HG02642 (cell line): ENCODE measurements around the gene ZNF789.

Source experiments
- ATAC-seq: cut with Tn5 transposase; IDR thresholded peaks from one replicate; pipeline ENCODE4 v1.9.1; 2021; ENCODE audit warnings: mild to moderate bottlenecking; ENCODE audit not compliant: unreplicated experiment, poor library complexity

Gene ZNF789

DNA sequence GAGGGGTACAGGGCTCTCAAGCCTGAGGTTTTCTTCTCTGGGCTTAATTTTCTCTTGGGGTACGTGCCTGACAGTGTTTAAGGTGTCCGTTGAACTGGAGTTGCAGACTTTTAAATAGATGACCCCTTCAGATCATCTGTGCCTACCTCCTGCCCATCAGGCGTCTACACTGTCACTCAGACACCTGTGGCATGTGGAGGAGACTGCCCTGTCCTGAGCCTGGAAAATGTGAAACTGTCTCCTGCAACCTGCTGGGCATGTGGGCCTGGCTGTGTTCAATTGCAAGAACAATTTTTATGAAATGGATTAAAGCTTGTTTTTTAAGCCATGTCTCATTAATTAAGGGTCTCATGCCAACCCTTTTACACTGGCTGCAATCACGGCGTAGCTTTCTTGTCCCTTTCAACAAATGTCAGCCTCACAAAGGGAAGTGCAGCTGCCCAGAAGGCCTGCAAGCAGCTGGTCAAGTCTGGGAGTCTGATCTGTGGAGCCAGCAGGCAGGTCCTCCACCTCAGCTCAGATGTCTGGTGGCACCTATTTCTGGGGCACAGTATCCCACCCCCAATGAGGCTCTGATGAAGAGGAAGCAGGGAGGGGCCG is 15.5 kb upstream of the ZNF789 start:
- no peak for ATAC-seq

GRCh38 chr7:99457650-99458493 is 14.8 kb upstream of the ZNF789 start:
- ATAC-seq = no peak

GRCh38 chr7:99459087-99459486 is 13.6 kb upstream of the ZNF789 start:
- ATAC-seq = no peak

DNA sequence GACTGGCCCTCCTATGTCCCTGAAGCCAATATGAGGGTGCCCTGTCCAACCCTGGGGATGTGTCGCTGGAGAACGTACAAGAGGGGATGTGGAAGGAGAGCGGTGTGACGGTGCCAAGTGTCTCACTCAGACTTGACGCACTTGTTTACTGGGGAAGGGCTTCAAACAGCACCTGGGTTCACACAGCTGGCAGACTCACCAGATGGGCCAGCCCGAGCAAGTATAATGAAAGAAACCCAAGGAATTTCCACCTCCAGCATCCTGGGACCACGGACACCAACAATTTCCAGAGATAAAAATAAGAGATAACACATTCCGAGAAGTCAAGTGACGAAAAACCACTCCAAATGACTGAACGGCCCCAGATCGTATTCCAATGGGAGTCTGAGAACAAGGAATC is 12.0 kb upstream of the ZNF789 start:
- no peak for ATAC-seq

- ATAC-seq = no peak
Observed at GRCh38 chr7:99461221-99461620, 11.5 kb upstream of the ZNF789 start.

GRCh38 chr7:99465421-99465768 is 7.3 kb upstream of the ZNF789 start:
- ATAC-seq = peak; percentile 2

DNA sequence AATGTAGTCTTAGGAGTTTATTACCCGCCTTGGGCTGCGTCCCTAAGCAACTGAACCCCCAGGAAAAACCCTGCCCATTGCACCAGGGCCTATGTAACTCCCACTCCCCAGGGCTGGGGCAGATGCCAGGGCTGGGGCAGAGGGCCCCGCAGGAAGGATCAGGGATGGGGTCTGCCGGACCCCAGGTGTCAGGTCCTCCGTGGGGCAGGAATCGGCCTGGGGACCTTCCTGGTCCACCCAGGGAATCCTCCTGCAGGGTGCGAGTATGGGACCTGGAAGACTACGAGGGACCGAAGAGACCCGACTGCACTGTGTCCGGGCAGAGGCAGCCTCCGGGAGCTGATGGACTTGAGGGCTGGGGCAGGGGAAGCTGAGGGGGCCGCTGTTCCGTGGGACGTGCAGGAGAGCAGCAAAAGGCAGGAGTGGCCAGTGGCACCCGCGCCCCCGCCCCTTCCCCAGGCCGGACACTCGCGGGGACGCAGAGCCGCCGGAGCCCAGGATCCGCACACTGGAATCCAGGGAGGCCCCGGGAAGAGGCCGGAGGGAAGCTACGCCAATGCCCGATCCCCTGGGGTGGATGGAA is 4.3 kb upstream of the ZNF789 start:
- ATAC-seq = no peak

- ATAC-seq = no peak
Observed at GRCh38 chr7:99469381-99470065, 3.2 kb upstream of the ZNF789 start.

GRCh38 chr7:99473315-99473596 is 566 bp downstream of the ZNF789 start:
- ATAC-seq = no peak

GRCh38 chr7:99476107-99476506 is 3.4 kb downstream of the ZNF789 start:
- no peak for ATAC-seq

DNA sequence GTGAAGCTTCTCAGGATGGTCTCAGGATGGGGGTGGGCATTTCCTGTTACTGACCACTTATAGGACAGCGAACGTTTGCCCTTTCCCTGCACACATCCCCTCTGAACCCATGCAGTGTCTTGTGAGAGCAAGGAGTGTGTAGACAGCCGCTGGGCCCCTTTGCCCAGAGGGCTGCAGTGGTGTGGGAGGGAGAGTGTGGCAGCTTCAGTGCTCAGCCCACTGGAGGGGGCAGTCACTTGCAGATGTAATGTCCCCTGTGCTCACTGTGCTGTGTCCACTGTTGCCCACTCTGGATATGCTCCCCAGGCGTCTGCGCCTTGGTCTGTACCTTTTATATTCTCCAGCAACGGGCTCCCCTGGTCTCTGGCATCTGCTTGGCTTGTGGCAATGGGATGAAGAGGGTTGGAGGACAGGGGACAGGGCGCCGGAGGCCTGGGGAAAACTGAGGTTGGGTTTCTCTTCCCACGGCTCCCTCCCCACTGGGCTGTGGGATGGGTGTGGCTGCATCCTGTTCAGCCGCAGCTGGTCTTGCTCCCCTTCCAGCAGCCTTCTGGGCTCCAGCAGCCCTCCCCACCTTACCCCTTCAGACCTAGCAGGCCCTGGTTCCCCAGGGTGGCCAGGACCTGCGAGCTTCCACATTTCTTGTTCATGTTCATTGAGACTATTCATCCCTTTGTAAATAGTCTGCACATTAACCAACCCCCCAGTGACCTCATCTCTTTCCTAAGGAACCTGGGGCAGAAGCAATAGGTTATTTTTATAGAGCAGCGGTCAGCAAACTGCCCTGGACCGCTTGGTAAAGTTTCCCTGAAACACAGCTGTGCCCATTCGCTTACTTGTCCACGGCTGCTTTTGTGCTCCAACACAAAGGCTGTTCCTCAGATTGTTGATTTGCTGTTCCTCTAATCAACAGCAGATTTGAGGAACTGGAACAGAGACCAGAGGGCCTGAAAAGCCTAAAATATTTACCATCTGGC is 6.1 kb downstream of the ZNF789 start:
- ATAC-seq = no peak

DNA sequence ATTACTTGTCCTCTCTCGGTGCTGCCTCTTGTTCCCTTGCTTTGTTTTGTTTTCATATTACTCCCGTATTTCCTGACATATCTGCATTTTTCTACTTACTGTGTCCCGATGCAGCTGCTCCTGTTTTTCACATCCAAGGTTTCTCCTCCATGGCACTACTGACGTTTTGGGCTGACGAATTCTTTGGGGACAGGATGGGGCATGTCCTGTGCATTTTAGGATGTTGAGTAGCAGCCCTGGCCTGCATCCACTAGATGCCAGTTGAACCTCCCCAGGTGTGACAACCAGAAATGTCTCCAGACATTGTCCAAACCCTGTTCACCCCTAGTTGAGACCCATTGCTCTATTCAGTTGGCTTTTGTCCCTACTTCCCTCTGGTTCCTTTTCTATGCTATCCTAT is 12.4 kb downstream of the ZNF789 start:
- no peak for ATAC-seq

DNA sequence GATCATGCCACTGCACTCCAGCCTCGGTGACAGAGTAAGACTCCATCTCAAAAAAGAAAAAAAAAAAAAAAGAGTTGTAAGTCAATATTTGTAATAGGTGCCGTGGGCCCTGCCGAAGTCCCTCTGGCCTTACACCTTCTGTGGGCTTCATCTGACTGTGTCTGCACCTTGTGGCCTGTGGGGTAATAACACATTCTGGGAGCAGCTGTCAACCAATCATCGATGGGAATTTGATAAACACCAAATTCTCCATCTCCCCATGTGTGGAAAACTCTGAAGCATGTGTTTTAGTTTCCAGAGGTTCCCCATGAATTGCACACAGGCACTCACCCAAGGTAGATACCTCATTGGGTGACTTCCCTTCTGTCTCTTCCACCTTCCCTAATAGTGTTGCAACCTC is 16.5 kb downstream of the ZNF789 start:
- no peak for ATAC-seq

- no peak for ATAC-seq
Observed at GRCh38 chr7:99490878-99491277, 18.2 kb downstream of the ZNF789 start.

DNA sequence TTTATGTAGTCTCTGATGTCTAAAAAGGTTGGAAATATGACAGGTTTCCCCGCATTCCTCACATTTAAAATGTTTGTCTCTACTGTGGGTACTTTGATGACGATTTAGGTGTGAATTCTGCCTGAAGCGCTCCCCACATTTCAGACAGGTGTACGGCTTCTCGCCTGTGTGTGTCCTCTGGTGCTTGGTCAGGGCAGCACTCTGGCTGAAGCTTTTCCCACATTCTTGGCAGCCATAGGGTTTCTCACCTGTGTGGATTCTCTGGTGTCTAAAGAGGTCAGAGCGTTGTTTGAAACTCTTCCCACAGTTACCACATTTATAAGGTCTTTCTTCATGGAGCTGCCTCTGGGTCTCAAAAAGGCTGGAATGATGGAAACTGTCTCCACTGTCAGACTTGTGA is 21.1 kb downstream of the ZNF789 start:
- no peak for ATAC-seq

DNA sequence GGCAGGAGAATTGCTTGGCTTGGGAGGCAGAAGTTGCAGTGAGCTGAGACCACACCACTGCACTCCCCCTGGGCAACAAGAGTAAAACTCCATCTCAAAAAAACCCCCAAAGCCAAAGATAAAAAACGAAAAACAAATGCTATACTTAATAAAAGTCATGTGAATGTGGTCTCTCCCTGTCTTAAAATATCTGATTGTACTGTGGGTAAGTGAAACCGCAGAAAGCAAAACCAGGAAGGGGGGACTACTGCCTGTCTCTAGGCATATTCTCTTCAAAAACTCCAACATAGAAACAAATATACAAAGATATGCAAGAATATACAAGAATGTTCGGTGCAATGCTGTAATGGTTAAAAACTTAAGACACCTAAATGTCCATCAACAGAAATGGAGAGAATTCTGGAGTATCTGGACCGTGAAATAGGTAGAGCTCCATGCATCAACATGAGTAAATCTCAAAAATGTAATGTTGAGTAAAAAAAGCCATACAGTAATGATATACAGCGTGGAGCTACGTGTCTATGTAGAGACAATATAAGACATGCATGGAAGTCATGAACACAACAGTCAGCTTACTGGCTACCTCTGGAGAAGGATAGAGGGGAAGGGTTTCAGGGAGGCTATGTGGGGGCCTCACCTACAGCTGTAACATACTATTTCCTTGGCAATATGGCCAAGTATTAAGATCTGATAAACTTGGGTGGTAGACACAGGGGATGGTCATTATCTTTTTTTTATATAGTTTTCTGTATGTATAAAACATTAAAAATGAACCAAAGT is 25.3 kb downstream of the ZNF789 start:
- no peak for ATAC-seq

GRCh38 chr7:99498546-99498944 is 25.9 kb downstream of the ZNF789 start:
- ATAC-seq = no peak

GRCh38 chr7:99499371-99499720 is 26.7 kb downstream of the ZNF789 start:
- peak; percentile 13 for ATAC-seq

DNA sequence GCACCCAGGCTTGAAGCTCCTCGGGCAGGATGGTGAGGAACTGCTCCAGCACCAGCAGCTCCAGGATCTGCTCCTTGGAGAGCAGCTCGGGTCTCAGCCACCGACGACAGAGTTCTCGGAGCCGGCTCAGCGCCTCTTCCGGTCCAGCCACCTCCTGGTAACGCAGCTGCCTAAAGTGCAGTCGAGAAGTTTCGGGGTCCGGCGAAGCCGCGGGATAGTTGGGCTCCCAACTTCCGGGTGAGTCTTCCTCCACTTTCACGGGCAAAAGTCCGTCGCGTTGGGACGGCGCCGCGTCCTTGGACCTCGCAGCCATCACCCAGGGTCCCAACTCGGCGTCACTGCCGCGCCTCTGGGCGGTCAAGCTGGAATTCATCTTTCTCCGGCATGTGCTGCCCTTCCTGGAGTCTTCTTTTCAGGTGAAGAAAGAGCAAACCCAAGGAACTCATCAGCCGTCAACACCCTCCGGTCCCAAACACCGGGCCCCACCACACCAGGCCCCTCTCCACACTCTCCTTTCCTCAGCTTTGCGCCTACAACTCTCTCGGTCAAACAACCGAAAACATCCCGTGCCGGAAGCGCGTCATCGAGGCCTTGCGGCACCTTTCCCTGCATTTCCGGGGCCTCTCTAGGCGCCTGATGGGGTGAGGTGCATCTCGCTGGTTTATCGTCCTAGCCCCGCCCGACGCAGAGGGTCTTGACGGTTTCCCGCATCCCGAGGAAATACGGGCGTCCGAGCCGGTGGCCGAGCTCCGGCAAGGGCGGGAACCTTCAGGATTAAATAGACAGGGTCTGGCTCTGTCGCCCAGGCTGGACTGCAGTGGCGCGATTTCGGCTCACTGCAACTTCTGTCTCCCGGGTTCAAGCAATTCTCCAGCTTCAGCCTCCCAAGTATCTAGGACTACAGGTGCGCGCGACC is 27.3 kb downstream of the ZNF789 start, which contains the start of gene ZNF394:
Gene ZNF394 (minus strand): TSS at position 561 of the 916 bp plus-strand sequence. CDS start 188 bp downstream, at position 373.
- ATAC-seq = peak; percentile 49
